ENCODE measurements around the gene PVALEF. TPM values are rescaled to one million over a fixed set of nuclear protein-coding genes. Genes with fewer than 3 reads are reported as not detected.

Gene PVALEF
- polyA plus RNA-seq, 4 donors = 0.31 TPM; not detected in 3

- WGBS, 3 donors = 90 to 97% (median 91%) methylated on average over 14 of the region's 14 CpGs
- H3K4me1 ChIP-seq (ENCODE audit: control insufficient read depth in 3 of 3, insufficient read depth in 2 of 3, low read depth in 1 of 3, low read length in 2 of 3) = no peaks in the 10 kb centered on the region
- H3K9me3 ChIP-seq (ENCODE audit: control insufficient read depth in 2 of 2, insufficient read depth in 1 of 2, low read depth in 1 of 2, low read length in 1 of 2) = no peaks in the 10 kb centered on the region
- FAIRE-seq (no peak), DNase-seq (no peak)
- H3K27me3 ChIP-seq (ENCODE audit: control insufficient read depth in 3 of 3, insufficient read depth in 3 of 3, low read length in 3 of 3) = no peaks in the 10 kb centered on the region
- peaks cover 0 to 83% (median 7%) of the 10 kb centered on the region in 3 donors for H3K36me3 ChIP-seq (ENCODE audit: control insufficient read depth in 3 of 3, insufficient read depth in 2 of 3, low read depth in 1 of 3, low read length in 3 of 3)
- no peak overlapping the region for H3K4me3 ChIP-seq (ENCODE audit: low read depth in 1 of 3, low read length in 3 of 3)
- H3K27ac ChIP-seq (ENCODE audit: low read depth in 1 of 3, low read length in 2 of 3) = no peak overlapping the region
Observed at GRCh38 chr17:81195941-81196495, 30.7 kb downstream of the PVALEF start.

- Histone ChIP-seq H3K36me3 (ENCODE audit: control insufficient read depth in 3 of 3, insufficient read depth in 2 of 3, low read depth in 1 of 3, low read length in 3 of 3) (peaks cover 0 to 81% (median 7%) of the 10 kb centered on the region in 3 donors), H3K27me3 (ENCODE audit: control insufficient read depth in 3 of 3, insufficient read depth in 3 of 3, low read length in 3 of 3) (no peaks in the 10 kb centered on the region), H3K9me3 (ENCODE audit: control insufficient read depth in 2 of 2, insufficient read depth in 1 of 2, low read depth in 1 of 2, low read length in 1 of 2) (no peaks in the 10 kb centered on the region), H3K27ac (ENCODE audit: low read depth in 1 of 3, low read length in 2 of 3) (no peak overlapping the region), H3K4me1 (ENCODE audit: control insufficient read depth in 3 of 3, insufficient read depth in 2 of 3, low read depth in 1 of 3, low read length in 2 of 3) (no peaks in the 10 kb centered on the region), H3K4me3 (ENCODE audit: low read depth in 1 of 3, low read length in 3 of 3) (no peak overlapping the region)
- DNase-seq (no peak), FAIRE-seq (no peak)
- WGBS, 3 donors = 85 to 94% (median 89%) methylated on average over 39 to 45 of the region's 45 CpGs
Observed at GRCh38 chr17:81196505-81197408, 31.4 kb downstream of the PVALEF start.

GRCh38 chr17:81197409-81197795 lies 32.1 kb downstream of the PVALEF start:
- H3K9me3 ChIP-seq (ENCODE audit: control insufficient read depth in 2 of 2, insufficient read depth in 1 of 2, low read depth in 1 of 2, low read length in 1 of 2) = no peaks in the 10 kb centered on the region
- no peak for FAIRE-seq
- H3K27ac ChIP-seq (ENCODE audit: low read depth in 1 of 3, low read length in 2 of 3) = no peak overlapping the region
- peaks cover 0 to 79% (median 7%) of the 10 kb centered on the region in 3 donors for H3K36me3 ChIP-seq (ENCODE audit: control insufficient read depth in 3 of 3, insufficient read depth in 2 of 3, low read depth in 1 of 3, low read length in 3 of 3)
- no peaks in the 10 kb centered on the region for H3K27me3 ChIP-seq (ENCODE audit: control insufficient read depth in 3 of 3, insufficient read depth in 3 of 3, low read length in 3 of 3)
- WGBS, 3 donors = 85 to 93% (median 91%) methylated on average over 13 to 14 of the region's 14 CpGs
- no peaks in the 10 kb centered on the region for H3K4me1 ChIP-seq (ENCODE audit: control insufficient read depth in 3 of 3, insufficient read depth in 2 of 3, low read depth in 1 of 3, low read length in 2 of 3)
- DNase-seq = no peak
- H3K4me3 ChIP-seq (ENCODE audit: low read depth in 1 of 3, low read length in 3 of 3) = no peak overlapping the region

GRCh38 chr17:81197831-81198490 lies 32.7 kb downstream of the PVALEF start:
- H3K9me3 ChIP-seq (ENCODE audit: control insufficient read depth in 2 of 2, insufficient read depth in 1 of 2, low read depth in 1 of 2, low read length in 1 of 2) = no peaks in the 10 kb centered on the region
- no peak overlapping the region for H3K27ac ChIP-seq (ENCODE audit: low read depth in 1 of 3, low read length in 2 of 3)
- DNase-seq (no peak), FAIRE-seq (no peak)
- H3K27me3 ChIP-seq (ENCODE audit: control insufficient read depth in 3 of 3, insufficient read depth in 3 of 3, low read length in 3 of 3) = no peaks in the 10 kb centered on the region
- WGBS, 3 donors = 88 to 94% (median 92%) methylated on average over 18 to 21 of the region's 21 CpGs
- H3K36me3 ChIP-seq (ENCODE audit: control insufficient read depth in 3 of 3, insufficient read depth in 2 of 3, low read depth in 1 of 3, low read length in 3 of 3) = peaks cover 0 to 79% (median 7%) of the 10 kb centered on the region in 3 donors
- H3K4me3 ChIP-seq (ENCODE audit: low read depth in 1 of 3, low read length in 3 of 3) = no peak overlapping the region
- no peaks in the 10 kb centered on the region for H3K4me1 ChIP-seq (ENCODE audit: control insufficient read depth in 3 of 3, insufficient read depth in 2 of 3, low read depth in 1 of 3, low read length in 2 of 3)

- Histone ChIP-seq H3K27ac (ENCODE audit: low read depth in 1 of 3, low read length in 2 of 3) (no peak overlapping the region), H3K4me1 (ENCODE audit: control insufficient read depth in 3 of 3, insufficient read depth in 2 of 3, low read depth in 1 of 3, low read length in 2 of 3) (no peaks in the 10 kb centered on the region), H3K36me3 (ENCODE audit: control insufficient read depth in 3 of 3, insufficient read depth in 2 of 3, low read depth in 1 of 3, low read length in 3 of 3) (peaks cover 0 to 85% (median 7%) of the 10 kb centered on the region in 3 donors), H3K9me3 (ENCODE audit: control insufficient read depth in 2 of 2, insufficient read depth in 1 of 2, low read depth in 1 of 2, low read length in 1 of 2) (no peaks in the 10 kb centered on the region), H3K4me3 (ENCODE audit: low read depth in 1 of 3, low read length in 3 of 3) (no peak overlapping the region), H3K27me3 (ENCODE audit: control insufficient read depth in 3 of 3, insufficient read depth in 3 of 3, low read length in 3 of 3) (no peaks in the 10 kb centered on the region)
- no peak for DNase-seq
- no peak for FAIRE-seq
- WGBS, 3 donors = 91 to 92% (median 92%) methylated on average over 21 to 22 of the region's 22 CpGs
Observed at GRCh38 chr17:81198826-81199481, 33.6 kb downstream of the PVALEF start.

GRCh38 chr17:81199482-81199830 lies 34.1 kb downstream of the PVALEF start:
- FAIRE-seq (no peak), DNase-seq (no peak)
- Histone ChIP-seq H3K36me3 (ENCODE audit: control insufficient read depth in 3 of 3, insufficient read depth in 2 of 3, low read depth in 1 of 3, low read length in 3 of 3) (peaks cover 0 to 85% (median 7%) of the 10 kb centered on the region in 3 donors), H3K27me3 (ENCODE audit: control insufficient read depth in 3 of 3, insufficient read depth in 3 of 3, low read length in 3 of 3) (no peaks in the 10 kb centered on the region), H3K9me3 (ENCODE audit: control insufficient read depth in 2 of 2, insufficient read depth in 1 of 2, low read depth in 1 of 2, low read length in 1 of 2) (no peaks in the 10 kb centered on the region), H3K4me1 (ENCODE audit: control insufficient read depth in 3 of 3, insufficient read depth in 2 of 3, low read depth in 1 of 3, low read length in 2 of 3) (no peaks in the 10 kb centered on the region), H3K4me3 (ENCODE audit: low read depth in 1 of 3, low read length in 3 of 3) (no peak overlapping the region), H3K27ac (ENCODE audit: low read depth in 1 of 3, low read length in 2 of 3) (no peak overlapping the region)
- WGBS, 3 donors = 92 to 94% (median 94%) methylated on average over 18 of the region's 18 CpGs

GRCh38 chr17:81200201-81200600 lies 34.9 kb downstream of the PVALEF start:
- Histone ChIP-seq H3K9me3 (ENCODE audit: control insufficient read depth in 2 of 2, insufficient read depth in 1 of 2, low read depth in 1 of 2, low read length in 1 of 2) (no peaks in the 10 kb centered on the region), H3K4me1 (ENCODE audit: control insufficient read depth in 3 of 3, insufficient read depth in 2 of 3, low read depth in 1 of 3, low read length in 2 of 3) (no peaks in the 10 kb centered on the region), H3K4me3 (ENCODE audit: low read depth in 1 of 3, low read length in 3 of 3) (no peak overlapping the region), H3K27me3 (ENCODE audit: control insufficient read depth in 3 of 3, insufficient read depth in 3 of 3, low read length in 3 of 3) (no peaks in the 10 kb centered on the region), H3K36me3 (ENCODE audit: control insufficient read depth in 3 of 3, insufficient read depth in 2 of 3, low read depth in 1 of 3, low read length in 3 of 3) (peaks cover 0 to 78% (median 7%) of the 10 kb centered on the region in 3 donors), H3K27ac (ENCODE audit: low read depth in 1 of 3, low read length in 2 of 3) (no peak overlapping the region)
- no peak for DNase-seq
- FAIRE-seq = no peak
- WGBS, 3 donors = 93 to 95% (median 93%) methylated on average over 18 of the region's 18 CpGs
